ENCODE results near the gene PRRT1B.

Gene PRRT1B

GRCh38 chr9:131582466-131583336 is 37.4 kb downstream of the PRRT1B start:
- no peak for DNase-seq

DNA sequence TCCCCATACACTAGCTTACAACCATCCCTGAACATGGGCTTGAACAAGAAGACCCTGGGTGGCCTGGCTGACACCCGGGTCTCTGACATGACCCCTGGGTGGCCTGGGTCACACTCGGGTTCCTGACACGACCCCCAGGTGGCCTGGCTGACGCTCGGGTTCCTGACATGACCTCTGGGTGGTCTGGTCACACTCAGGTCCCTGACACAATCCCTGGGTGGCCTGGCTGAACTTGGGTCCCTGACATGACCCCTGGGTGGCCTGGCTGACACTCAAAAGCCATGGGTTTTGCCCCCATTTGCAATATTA is 38.0 kb downstream of the PRRT1B start:
- DNase-seq, result no peak

DNA sequence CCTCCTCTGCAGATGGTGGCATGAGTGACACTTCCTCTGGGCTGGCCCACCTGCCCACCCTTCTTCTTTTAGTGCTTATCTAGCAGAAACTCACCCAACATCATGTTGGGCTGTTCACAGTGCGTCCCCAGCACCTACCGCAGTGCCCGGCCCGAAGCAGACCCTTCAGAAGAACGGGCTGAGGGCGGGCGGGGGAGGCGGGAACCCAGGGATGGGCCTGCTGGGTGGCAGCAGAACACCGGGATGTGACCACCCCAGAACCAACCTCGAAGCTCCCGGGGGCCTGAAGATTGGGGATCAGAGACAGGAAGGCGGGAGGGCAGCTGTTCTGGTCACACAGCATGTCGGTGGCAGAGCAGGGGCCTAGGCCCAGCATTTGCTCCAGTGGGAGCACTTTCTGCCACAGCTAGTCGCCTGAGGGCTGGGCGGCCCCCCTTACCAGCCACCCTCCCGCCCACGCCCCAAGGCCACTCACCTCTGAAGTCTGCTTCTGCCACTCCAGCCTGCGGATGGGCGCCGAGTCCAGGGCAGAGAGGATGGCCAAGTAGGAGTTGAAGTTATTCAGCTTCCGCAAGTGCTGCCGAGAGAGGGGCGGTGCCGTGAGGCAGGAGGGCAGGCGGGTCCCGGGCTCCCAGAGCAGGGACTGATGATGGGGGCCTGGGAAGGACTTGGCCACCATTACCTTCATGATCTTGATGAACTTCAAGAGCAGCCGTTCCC is 38.7 kb downstream of the PRRT1B start:
- DNase-seq, result no peak

DNA sequence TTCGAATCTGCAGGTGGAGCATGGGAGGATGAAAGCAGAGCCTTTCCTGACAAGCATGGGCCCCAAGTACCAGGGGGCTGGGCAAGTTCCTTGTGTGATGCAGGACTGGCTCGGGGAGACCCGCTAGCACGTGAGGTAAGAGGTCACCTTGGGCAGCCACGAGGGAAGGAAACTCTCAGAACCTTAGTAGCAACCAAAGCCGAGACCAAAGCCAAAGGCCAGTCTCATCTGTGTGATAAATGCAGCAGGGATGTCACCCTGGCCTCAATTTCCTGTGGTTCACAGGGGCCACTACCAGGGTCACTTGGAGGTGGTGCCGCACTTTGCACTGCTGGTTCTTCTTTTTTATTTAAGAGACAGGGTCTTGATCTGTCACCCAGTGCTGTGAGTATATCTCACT is 39.5 kb downstream of the PRRT1B start:
- DNase-seq, result no peak

DNA sequence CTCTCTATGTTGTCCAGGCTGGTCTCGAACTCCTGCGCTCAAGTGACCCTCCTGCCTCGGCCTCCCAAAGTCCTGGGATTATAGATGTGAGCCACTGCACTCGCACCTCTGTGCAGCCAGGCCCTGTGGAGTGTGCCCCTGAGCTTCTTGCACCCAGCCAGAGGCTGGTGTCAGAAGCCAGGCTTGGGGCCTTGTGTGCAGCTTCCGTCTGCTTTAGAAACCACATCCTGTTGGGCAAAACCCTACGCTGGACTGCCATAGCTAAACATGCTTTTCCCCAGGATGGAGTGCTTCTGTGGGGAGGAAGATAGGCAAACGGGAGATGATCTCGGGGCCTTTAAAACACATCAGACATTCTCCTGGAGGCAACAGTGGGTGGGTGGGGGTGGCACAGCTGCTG is 40.1 kb downstream of the PRRT1B start:
- DNase-seq, result peak in 1 of 2 experiments; percentile 36

DNA sequence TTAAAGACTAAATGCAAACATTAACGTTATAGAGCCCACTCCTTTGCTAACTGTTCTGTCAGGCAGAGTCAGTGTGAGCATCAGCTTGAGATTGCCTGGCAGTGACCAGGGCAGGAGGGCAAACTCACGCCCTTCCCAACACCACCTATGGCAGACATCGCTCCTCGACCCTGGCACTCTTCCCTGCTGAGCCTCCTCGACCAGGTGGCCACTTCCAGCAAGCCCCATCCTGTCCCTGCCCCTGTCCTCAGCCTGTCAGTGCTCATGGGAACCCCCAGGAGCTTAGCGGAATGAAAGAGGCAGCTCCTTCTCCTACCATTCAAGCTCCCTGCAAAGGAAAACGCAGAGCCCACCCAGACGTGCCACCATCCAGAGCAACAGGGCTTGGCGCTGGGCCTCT is 42.0 kb downstream of the PRRT1B start:
- no peak for DNase-seq

- no peak for DNase-seq
Measured at GRCh38 chr9:131587906-131588305, 42.6 kb downstream of the PRRT1B start.

DNA sequence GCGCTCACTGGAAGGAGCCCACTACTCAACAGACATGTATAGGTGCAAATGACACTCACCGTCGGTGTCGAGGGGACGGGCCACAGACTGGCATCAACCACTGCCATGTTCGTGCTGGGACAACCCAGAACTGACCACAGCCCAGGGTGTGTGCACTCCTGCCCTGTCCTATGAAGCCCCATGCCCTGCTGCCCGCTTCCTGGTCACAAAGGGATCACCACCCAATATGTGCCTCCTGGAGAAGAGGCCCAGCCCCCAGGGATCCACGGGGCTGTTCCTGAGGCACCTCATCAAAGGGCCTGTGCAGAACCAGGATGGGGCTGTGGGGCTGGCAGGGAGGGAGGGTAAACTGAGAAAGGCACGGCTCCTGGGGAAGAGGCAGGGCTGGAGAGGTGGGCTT is 43.1 kb downstream of the PRRT1B start:
- DNase-seq, result no peak

- no peak for DNase-seq
Measured at GRCh38 chr9:131589124-131589711, 43.9 kb downstream of the PRRT1B start.

DNA sequence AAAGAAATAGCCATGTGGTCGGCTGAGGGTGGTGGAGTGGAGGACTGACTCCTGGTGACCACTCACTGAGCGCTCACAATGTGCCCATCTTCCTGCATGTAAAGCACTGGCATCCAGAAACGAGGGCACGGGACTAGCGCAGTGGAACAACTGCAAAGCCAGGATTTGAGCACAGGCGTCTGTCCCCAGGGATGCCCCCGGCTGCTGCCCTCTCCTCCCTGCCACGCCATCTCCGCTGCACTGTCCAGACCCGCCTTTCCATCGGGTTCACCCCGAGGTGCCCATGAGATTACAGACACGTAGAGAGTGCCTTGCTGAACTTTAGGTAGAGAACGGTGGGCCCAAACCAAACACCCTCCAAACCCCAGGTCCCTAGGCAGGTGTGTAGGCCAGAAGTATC is 44.7 kb downstream of the PRRT1B start:
- DNase-seq, result no peak

- no peak for DNase-seq
Measured at GRCh38 chr9:131590449-131590848, 45.1 kb downstream of the PRRT1B start.

DNA sequence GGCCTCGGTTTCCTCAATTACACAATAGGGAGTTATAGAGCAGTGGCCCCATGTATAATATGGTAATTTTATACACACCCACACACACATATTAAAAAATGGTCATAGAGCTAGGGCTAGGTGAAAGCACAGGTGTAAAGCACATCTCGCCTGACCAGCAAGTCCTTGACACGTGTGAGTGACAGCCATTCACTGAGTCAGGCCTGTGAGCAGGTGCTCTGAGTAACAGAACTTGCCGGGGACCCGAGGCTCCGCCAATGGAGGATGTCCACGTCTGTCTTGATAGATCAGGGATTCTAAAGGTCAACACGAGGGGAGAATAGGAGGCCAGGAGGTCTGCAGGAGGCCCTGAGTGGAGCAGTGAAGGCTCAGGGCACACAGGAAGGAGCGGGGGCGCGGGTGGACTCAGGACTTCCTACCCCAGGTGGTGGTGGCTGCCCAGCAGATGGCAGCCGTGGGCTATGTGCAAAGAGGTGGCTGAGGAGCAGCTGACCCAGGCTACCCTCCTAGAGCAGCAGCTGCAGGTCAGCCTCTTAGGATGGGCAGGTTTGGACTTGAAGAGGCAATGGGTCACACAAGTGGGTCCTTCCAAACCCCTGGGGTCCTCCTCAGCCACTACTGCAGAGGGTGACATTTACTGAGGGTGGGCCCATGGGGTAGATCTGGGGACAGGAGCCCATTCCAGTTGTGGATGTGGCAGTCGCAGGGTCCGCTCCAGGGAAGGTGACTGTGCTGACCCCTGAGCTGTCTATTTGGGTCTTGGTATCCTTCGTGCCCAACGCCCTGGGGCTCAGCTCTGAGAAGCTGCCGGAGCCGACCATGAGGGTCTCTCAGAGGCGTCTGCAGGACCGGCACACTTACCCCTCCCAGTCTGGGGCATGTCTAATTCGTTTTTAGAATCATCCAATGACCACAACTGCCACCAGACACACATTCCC is 45.9 kb downstream of the PRRT1B start:
- DNase-seq, result peak; percentile 70 to 80

DNA sequence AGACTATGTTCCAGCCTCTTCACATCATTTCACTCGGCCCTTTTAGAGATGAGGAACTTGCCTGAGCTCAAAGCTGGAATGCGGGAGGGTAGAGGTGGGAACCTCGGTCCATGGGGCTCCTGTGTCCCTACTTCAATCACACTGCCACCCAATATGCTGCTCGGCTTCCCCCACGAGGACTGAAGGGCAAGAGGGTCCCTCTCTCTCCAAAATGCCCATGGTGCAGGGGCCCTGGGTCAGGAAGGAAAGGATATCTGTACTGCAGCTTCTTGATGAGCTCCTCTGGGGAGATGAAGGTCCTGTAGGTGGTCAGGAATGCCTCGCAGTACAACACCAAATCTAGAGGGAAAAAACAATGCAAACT is 46.5 kb downstream of the PRRT1B start:
- no peak for DNase-seq

GRCh38 chr9:131593091-131593820 is 47.9 kb downstream of the PRRT1B start:
- no peak for DNase-seq

DNA sequence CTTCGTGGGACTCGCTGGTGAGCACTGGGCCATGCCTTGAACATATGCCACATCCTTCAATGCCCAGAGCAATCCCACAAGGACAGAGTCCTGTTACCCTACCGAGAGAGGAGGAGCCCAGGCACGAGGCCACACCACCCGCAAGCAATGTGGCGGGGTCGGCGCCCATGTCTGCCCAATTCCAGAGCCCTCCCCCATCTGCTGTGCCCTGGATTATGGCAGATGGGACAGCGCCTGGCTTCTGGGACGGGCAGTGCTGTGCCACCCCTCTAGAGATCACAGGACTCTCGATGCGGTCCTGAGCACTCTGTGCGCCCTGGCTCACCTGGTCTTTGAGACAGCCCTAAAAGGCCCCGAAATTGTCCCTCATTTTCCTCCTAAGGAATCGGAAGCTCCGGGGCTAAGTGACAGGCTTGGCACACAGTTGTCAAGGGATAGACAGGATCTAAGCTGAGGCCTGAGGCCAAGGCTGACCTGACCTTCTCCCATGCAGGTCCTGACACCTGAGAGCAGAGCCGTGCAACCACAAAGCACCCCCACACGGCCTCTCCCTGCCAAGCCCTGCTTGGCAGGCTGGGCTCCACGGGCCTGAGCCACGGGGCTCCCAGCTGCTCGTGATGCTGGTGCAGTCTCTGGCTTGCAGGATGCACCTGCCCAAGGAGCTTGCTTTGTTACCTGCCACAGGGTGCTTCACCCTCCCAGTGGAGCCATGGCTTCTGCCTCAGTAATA is 48.8 kb downstream of the PRRT1B start:
- no peak for DNase-seq

DNA sequence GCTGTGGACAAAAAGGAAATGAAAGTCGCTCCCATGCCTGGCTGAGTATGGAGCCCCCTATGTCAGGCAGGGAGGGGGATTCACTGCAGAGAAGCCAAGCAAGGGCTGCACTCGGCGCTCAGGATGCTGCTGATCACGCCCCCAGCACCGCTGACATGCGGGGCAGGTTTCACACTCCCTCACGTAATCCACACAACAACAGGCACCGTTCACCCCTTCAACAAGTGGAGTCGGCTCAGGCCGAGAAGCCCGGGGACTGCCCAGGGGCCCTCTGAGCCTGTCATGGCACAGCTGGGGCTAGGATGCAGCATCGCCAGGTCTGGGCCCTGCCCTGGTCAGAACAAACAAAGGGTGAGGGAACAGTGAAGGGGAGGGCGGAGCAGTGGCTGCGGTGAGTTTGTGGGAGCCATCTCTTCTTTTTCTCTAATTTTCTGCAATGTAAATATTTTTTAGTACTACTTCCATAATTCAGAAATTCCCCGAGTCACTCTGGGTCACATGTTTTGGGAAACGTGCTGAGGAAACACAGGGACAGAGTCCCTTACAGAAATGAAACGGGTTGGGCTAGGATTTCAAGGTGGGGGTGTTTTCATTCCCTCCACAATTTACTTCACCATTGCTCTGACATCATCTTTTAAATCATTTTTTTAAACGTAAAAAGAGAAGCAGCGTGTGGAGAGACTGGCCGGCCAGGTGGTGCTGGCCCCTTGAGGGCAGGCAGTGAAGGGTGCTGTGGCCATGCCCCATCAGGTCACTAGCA is 49.8 kb downstream of the PRRT1B start:
- DNase-seq, result no peak

GRCh38 chr9:131595696-131596429 is 50.5 kb downstream of the PRRT1B start:
- no peak for DNase-seq

GRCh38 chr9:131596430-131596743 is 51.1 kb downstream of the PRRT1B start:
- no peak for DNase-seq

DNA sequence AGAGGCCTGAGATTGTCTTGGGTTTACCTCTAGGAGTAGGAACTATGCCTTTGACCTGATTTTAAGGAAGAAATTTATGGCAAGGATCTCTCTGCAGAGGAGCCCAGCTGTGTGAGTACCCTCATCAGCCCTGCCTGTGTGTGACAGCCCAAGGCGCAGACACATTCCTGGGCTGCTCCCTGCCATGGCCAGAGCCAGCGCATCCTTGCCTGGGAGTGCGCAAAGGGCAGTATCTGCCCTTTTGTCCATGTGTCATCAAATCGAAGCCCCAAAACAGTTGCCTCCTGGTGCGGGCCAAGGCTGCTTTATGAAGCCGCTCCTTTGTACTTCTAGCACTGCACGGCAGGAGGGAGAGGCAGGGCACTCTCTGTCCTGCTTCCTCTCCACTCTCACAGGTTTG is 51.9 kb downstream of the PRRT1B start:
- DNase-seq, result no peak

DNA sequence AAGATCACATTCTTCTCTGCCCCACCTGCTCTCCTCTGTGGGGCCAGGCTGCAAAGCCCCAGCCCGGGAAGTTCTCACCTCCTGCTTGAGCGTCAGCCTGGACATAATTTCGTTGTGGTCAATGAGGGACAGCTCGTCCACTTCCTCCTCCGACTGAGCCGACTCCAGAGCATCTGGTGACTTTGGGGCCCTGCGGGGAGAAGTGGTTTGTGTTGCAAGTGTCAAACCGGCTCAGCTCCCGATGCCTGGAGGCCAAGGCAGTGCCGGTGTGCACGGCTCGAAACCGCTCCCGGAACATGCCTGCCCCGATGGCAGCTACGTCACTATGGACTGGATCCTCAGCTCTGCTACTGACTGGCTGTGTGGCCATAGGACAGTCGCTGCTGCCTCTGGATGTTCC is 52.8 kb downstream of the PRRT1B start:
- DNase-seq, result no peak

All from stimulated activated CD4-positive, alpha-beta T cell treated with anti-CD3 and anti-CD28 coated beads, Interleukin-4, amount 100 ng/mL, for 4 hours (primary cell).